PC-9 (cell line): ENCODE results near the gene CNTNAP2.

Source experiments
- CTCF ChIP-seq: fragments of 200-600 bp; sonication (generic); conservative IDR thresholded peaks from 2 replicates; pipeline ENCODE4 v1.6.1; 2017; ENCODE audit warnings: mixed run types, antibody characterized with exemption, mild to moderate bottlenecking, moderate library complexity
- EZH2 ChIP-seq: fragments of 200-600 bp; sonication (generic); IDR thresholded peaks from 2 replicates; pipeline ENCODE4 v1.8.0; 2017; ENCODE audit warnings: antibody characterized with exemption, low read depth

- TF ChIP-seq CTCF (no peak), EZH2 (no peak)
Measured at GRCh38 chr7:147659036-147659995, 1542.7 kb downstream of the CNTNAP2 start.
